K562 (cell line): ENCODE measurements around the gene KCNJ14. TPM values are rescaled to one million over a fixed set of nuclear protein-coding genes. Genes with fewer than 3 reads are reported as not detected.

Experiments used
- ATAC-seq: fragments of 200-7000 bp; cut with Tn5 transposase; 3 replicates; pipeline ENCODE4 v1.9.1; 2020; ENCODE audit warnings: moderate library complexity
- BruUV-seq: library from RNA; stranded (reverse); fragments of 400-500 nt; replicated peaks from 2 replicates; lab custom pipeline; 2021; lab: Mats Ljungman, UMichigan
- CTCF ChIA-PET: fragments of 300-600 bp; formaldehyde crosslinking; extraction: SDS; loops from one replicate; lab custom pipeline; 2021; ENCODE audit warnings: low intra/inter-chr PET ratio; lab: Yijun Ruan, JAX
- POLR2A ChIA-PET: fragments of 300-600, 350-650 bp; sonication (Branson Sonifier 250); formaldehyde crosslinking; extraction: SDS; loops from one replicate; lab custom pipeline; 2021; ENCODE audit warnings: antibody characterized with exemption, inconsistent platforms; lab: Yijun Ruan, JAX
- DNase-seq, 4 experiments: peaks; one replicate each; pipeline versions ENCODE4 v3.0.0 to v3.0.0-alpha.2; 2011 to 2018; ENCODE audit warnings: low spot score in 3 of 4, mixed read lengths in 3 of 4; ENCODE audit errors: extremely low read depth in 1 of 4
- FAIRE-seq: peaks from 2 replicates; lab custom pipeline; 2011; peaks lifted over from hg19 to GRCh38; lab: Jason Lieb, UNC
- H2AFZ ChIP-seq: 2 replicates; pipeline ENCODE4 v1.6.0; 2011; ENCODE audit warnings: low read depth, low read length, control low read depth, inconsistent platforms
- H3K27ac ChIP-seq: fragments of 200-600 bp; 3 replicates; pipeline ENCODE4 v1.8.0; 2011; ENCODE audit warnings: low read depth, mild to moderate bottlenecking, control low read depth, inconsistent platforms, low read length, moderate library complexity, mixed read lengths; ENCODE audit errors: extremely low read depth
- H3K27me3 ChIP-seq, 2 experiments: fragments of 300-600 bp in 1 of 2; 2 replicates in 1 of 2; 3 replicates in 1 of 2; pipeline versions ENCODE4 v1.6.0 to v1.8.0; 2011; ENCODE audit warnings: inconsistent platforms in 2 of 2, low read length in 2 of 2, mild to moderate bottlenecking in 1 of 2, mixed read lengths in 1 of 2, moderate library complexity in 1 of 2; ENCODE audit not compliant: control insufficient read depth in 2 of 2, insufficient read depth in 2 of 2
- H3K36me3 ChIP-seq: fragments of 300-600 bp; 3 replicates; pipeline ENCODE4 v1.8.0; 2011; ENCODE audit warnings: mild to moderate bottlenecking, low read length, inconsistent platforms; ENCODE audit not compliant: control insufficient read depth, insufficient read depth
- H3K4me1 ChIP-seq, 2 experiments: fragments of 200-600 bp in 1 of 2; replicated peaks in 1 of 2; 2 replicates in 1 of 2; 3 replicates in 1 of 2; pipeline versions ENCODE4 v1.5.1 to v1.8.0; 2011; ENCODE audit warnings: inconsistent platforms in 2 of 2, low read length in 2 of 2, mild to moderate bottlenecking in 1 of 2, mixed read lengths in 1 of 2, moderate library complexity in 1 of 2; ENCODE audit not compliant: control insufficient read depth in 2 of 2, insufficient read depth in 2 of 2
- H3K4me2 ChIP-seq: 2 replicates; pipeline ENCODE4 v1.6.1; 2011; ENCODE audit warnings: low read length, control low read depth, inconsistent platforms, mixed read lengths; ENCODE audit not compliant: insufficient read depth
- H3K4me3 ChIP-seq: fragments of 200-600 bp; sonication (generic), shearing (Covaris generic); 2 replicates; pipeline ENCODE4 v1.5.1; 2016; ENCODE audit warnings: control low read depth, inconsistent platforms
- H3K79me2 ChIP-seq: fragments of 200-600 bp; 3 replicates; pipeline ENCODE4 v1.8.0; 2011; ENCODE audit warnings: low read length, inconsistent platforms; ENCODE audit not compliant: control insufficient read depth, insufficient read depth
- H3K9ac ChIP-seq, 2 experiments: 2 replicates each; pipeline versions ENCODE4 v1.6.0 to v1.6.1; 2011; ENCODE audit warnings: low read depth in 2 of 2, low read length in 2 of 2, control low read depth in 1 of 2, inconsistent platforms in 1 of 2, mild to moderate bottlenecking in 1 of 2, mixed read lengths in 1 of 2; ENCODE audit not compliant: insufficient read depth in 1 of 2
- H3K9me1 ChIP-seq: one replicate; pipeline ENCODE4 v1.6.0; 2011; ENCODE audit warnings: inconsistent platforms, mild to moderate bottlenecking, low read length, moderate library complexity; ENCODE audit not compliant: control insufficient read depth, insufficient read depth
- H3K9me3 ChIP-seq: replicated peaks from 2 replicates; pipeline ENCODE4 v1.5.1; 2011; ENCODE audit warnings: low read depth, low read length, inconsistent platforms; ENCODE audit not compliant: control insufficient read depth, insufficient read depth
- H4K20me1 ChIP-seq: replicated peaks from 2 replicates; pipeline ENCODE4 v1.6.1; 2011; ENCODE audit warnings: low read length, inconsistent platforms, mixed read lengths; ENCODE audit not compliant: control insufficient read depth, insufficient read depth
- MXI1 ChIP-seq: IDR thresholded peaks from 2 replicates; pipeline ENCODE4 v1.6.1; 2011; ENCODE audit warnings: low read depth, mild to moderate bottlenecking, improper control_type of control experiment, low read length
- POLR2A ChIP-seq: fragments of 450-650 bp; conservative IDR thresholded peaks from 2 replicates; pipeline ENCODE4 v1.6.1; 2016
- POLR2AphosphoS5 ChIP-seq: IDR thresholded peaks from 2 replicates; pipeline ENCODE4 v1.6.1; 2011; ENCODE audit warnings: mild to moderate bottlenecking, low read depth, low read length, moderate library complexity; ENCODE audit not compliant: control insufficient read depth, insufficient read depth
- POLR2G ChIP-seq: fragments of 200-400 bp; formaldehyde crosslinking; IDR thresholded peaks from 2 replicates; pipeline ENCODE4 v1.6.1; 2017; ENCODE audit warnings: low read depth, mild to moderate bottlenecking, antibody characterized with exemption, low read length, moderate library complexity
- RBFOX2 ChIP-seq: fragments of 200-400 bp; formaldehyde crosslinking; IDR thresholded peaks from 2 replicates; pipeline ENCODE4 v1.6.1; 2017; ENCODE audit warnings: low read depth, mild to moderate bottlenecking, low read length, moderate library complexity
- SP2 ChIP-seq: IDR thresholded peaks from 2 replicates; pipeline ENCODE4 v1.6.1; 2011; ENCODE audit warnings: mild to moderate bottlenecking, low read depth, low read length, moderate library complexity; ENCODE audit not compliant: poor library complexity, severe bottlenecking; ENCODE audit errors: extremely low read depth
- ZBTB33 ChIP-seq: sonication (generic); formaldehyde crosslinking; IDR thresholded peaks from 2 replicates; pipeline ENCODE4 v1.8.1; 2023; ENCODE audit warnings: mild to moderate bottlenecking, missing genetic modification reagents
- ZNF668 ChIP-seq: fragments of 250-450 bp; sonication (Bioruptor Pico); IDR thresholded peaks from 2 replicates; pipeline ENCODE4 v1.8.0; 2022; ENCODE audit warnings: mild to moderate bottlenecking, inconsistent platforms
- WGBS: fragments of 100-300 bp; shearing (Covaris generic); methylation state at CpG from one replicate; pipeline ENCODE4 v1.1.6; 2016; ENCODE audit warnings: low coverage, mixed read lengths; ENCODE audit not compliant: insufficient coverage; ENCODE audit errors: missing lambda C conversion rate; 5-methylcytosine and 5-hydroxymethylcytosine counted together
- in situ Hi-C: fragments of 300-500 bp; cut with MboI; formaldehyde crosslinking; loops from 4 replicates; pipeline ENCODE4 v1.15.0; 2018; ENCODE audit warnings: inconsistent platforms, mixed read lengths
- intact Hi-C: fragments of 100-400 bp; cut with micrococcal nuclease; formaldehyde crosslinking; loops from 2 replicates; pipeline ENCODE4 v1.14.2; 2022
- polyA plus RNA-seq, 8 experiments: library from polyadenylated mRNA; depleted of rRNA in 4 of 8; stranded (reverse) in 5 of 8; unstranded in 3 of 8; fragments of >200 nt; fragmentation: Nextera tagmentation in 2 of 8; fragmentation: Illumina TruSeq in 1 of 8; extraction: Ambion mirVana in 2 of 8; extraction: Trizol in 1 of 8; gene quantifications; 2 replicates each; pipeline versions ENCODE4 v1.2.1 to v1.2.3, GENCODE V29; 2011 to 2014; ENCODE audit warnings: inconsistent platforms in 1 of 8, missing spikeins in 1 of 8
- total RNA-seq, 7 experiments: library from RNA; depleted of rRNA in 6 of 7; stranded (reverse); fragments of >200 nt in 6 of 7; fragmentation: Illumina TruSeq in 2 of 7; extraction: Trizol in 2 of 7; gene quantifications; 2 replicates each; pipeline versions ENCODE4 v1.2.1 to v1.2.3, GENCODE V29; 2011 to 2021; ENCODE audit warnings: low replicate concordance in 1 of 7
- TF ChIP-seq, protein P1 (sequence below): fragments of 450-650 bp; formaldehyde crosslinking; conservative IDR thresholded peaks from 2 replicates; pipeline ENCODE4 v1.4.0; 2022; ENCODE audit warnings: mild to moderate bottlenecking, missing genetic modification characterization

Gene KCNJ14
- total and polyA plus RNA-seq, 9 of the 15 experiments (the other 6 are each of a cell fraction or from before 2014, with no cell fraction given), result 0.15 to 1.6 (median 0.49) TPM

DNA sequence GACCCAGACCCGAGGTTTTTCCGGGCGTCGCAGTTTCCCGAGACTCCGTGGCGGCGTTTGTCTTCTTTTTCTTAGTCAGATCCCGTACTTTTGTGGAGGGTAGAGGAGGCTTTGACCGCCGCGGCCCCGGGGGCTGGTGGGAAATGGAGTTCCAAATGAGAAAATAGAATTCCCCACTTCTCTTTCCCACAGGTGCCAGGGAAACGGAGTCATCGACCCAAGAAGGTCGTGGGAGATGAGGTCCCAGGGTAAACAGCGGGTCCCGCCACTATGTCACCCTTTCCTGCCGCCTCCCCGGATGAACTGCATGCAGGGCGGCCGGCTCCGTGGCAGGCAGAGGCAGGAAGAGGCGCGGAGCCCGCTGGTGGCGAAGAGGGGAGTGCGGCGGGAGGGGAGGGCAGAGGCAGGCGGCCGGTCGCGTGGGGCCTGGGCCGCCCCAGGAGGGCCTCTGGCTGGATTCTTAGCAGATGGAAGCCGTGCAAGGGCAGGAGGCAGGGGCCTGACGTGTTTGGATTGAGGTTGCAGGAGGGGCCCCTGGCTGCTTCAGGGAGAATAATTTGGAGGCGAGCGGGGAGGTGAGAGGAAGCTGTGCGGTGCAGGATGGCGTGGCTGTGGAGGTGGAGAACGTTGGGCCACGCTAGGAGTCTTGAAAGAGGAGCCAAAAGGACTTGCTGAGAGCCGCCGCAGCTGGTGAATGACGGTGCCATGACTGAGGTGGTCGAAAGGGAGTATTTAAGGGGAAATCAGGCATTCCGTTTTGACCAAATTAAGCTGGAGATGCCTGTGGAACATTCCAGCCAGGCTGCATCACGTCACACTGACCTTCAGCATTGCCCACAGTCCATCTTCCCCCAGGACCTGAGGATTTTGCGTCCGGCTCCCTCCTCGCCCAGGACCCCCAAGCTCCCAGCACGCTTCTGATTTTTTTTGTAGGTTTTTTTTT lies 25.5 kb downstream of the KCNJ14 start:
- Histone ChIP-seq H3K4me3 (no peak overlapping the region), H3K9me1 (no peaks in the 10 kb centered on the region), H3K9ac (no peak overlapping the region), H3K27ac (no peak overlapping the region), H3K36me3 (peaks cover 34% of the 10 kb centered on the region; the same call in 1 of the 3 replicates), H3K79me2 (no peaks in the 10 kb centered on the region), H2AFZ (no peak overlapping the region), H3K4me1 (peaks cover 0 to 19% of the 10 kb centered on the region in 2 experiments; a peak in 2 of 5 replicates), H3K27me3 (no peaks in the 10 kb centered on the region), H3K9me3 (no peaks in the 10 kb centered on the region), H4K20me1 (0 out of 2 replicates have a peak, but pooled peaks cover under 1% of the 10 kb centered on the region), H3K4me2 (no peak overlapping the region)
- DNase-seq (no peak), ATAC-seq (peak; percentile 16), FAIRE-seq (no peak)
- ChIA-PET CTCF (no interaction called here), POLR2A (interaction anchor here (0.6 to 1.7 kb wide), 4 partner anchors 8 to 12 kb away, joined by 3 to 7 read pairs (median 4); no protein-coding TSS in a partner anchor)
- intact Hi-C loops, result no loop called here
- TF ChIP-seq, protein P1, sequence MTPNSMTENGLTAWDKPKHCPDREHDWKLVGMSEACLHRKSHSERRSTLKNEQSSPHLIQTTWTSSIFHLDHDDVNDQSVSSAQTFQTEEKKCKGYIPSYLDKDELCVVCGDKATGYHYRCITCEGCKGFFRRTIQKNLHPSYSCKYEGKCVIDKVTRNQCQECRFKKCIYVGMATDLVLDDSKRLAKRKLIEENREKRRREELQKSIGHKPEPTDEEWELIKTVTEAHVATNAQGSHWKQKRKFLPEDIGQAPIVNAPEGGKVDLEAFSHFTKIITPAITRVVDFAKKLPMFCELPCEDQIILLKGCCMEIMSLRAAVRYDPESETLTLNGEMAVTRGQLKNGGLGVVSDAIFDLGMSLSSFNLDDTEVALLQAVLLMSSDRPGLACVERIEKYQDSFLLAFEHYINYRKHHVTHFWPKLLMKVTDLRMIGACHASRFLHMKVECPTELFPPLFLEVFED (CRISPR knock-in tag), result 0 out of 2 replicates have a peak, but pooled peaks have one; percentile 17
- TF ChIP-seq ZNF668 (CRISPR knock-in tag) (no peak), MXI1 (no peak), RBFOX2 (peak; percentile 64), POLR2AphosphoS5 (0 out of 2 replicates have a peak, but pooled peaks have one; percentile 10), SP2 (no peak), POLR2G (peak; percentile 77), ZBTB33 (CRISPR knock-in tag) (0 out of 2 replicates have a peak, but pooled peaks have one; percentile 11), POLR2A (peak; percentile 38; the same call in 1 of the 2 replicates)
- in situ Hi-C loops, result no loop called here
- no TSS peak for BruUV-seq
- WGBS, result 91% methylated on average over 38 of the region's 52 CpGs
